A549 treated with CORT108297 at 1 μM for 4 hours (cell line): Measurements from ENCODE around the gene DGCR2. TPM values are rescaled to one million over a fixed set of nuclear protein-coding genes. Genes with fewer than 3 reads are reported as not detected.

Experiments
- total RNA-seq: library from RNA; stranded (reverse); fragments of 200-300 nt; extraction: Qiagen RNA extraction; gene quantifications from 5 replicates; pipeline ENCODE4 v1.2.3, GENCODE V29; 2022

DGCR2 gene
- total RNA-seq, result 17.3 to 24.4 TPM (median 21.9 TPM) in 5 replicates

GRCh38 chr22:19122143-19122751 is at the start of gene DGCR2:
DGCR2 (minus strand) TSS chr22:19122412; CDS start chr22:19122206, 206 bp downstream.

GRCh38 chr22:19149991-19150390 is 27.8 kb upstream of the DGCR2 start, which contains the start of gene GSC2:
GSC2 (minus strand) TSS chr22:19150292; CDS start chr22:19150283, 9 bp downstream.

GRCh38 chr22:19130959-19131684 is 8.9 kb upstream of the DGCR2 start, which contains the start of gene TSSK2:
TSSK2 (plus strand) TSS chr22:19131308; CDS start chr22:19131400, 92 bp downstream.

Other genes starting within 250 kb of the DGCR2 start
- gene DGCR6, start 216.1 kb downstream of the DGCR2 start, total RNA-seq, result 0.63 to 1.7 TPM (median 1.3 TPM) in 5 replicates
- gene PRODH, start 186.1 kb downstream of the DGCR2 start, total RNA-seq, result 0.32 to 1.1 TPM (median 0.51 TPM) in 5 replicates
- gene TSSK2, start 8.9 kb upstream of the DGCR2 start, total RNA-seq, result not detected in 5 replicates
- 11.2 to 12.3 TPM (median 12.1 TPM) in 5 replicates for gene ESS2, start 22.2 kb upstream of the DGCR2 start, total RNA-seq
- gene GSC2, start 27.9 kb upstream of the DGCR2 start, total RNA-seq, result 0.09 to 0.11 TPM in 2 of 5 replicates, not detected in the others
- 45.3 to 65.1 TPM (median 62.6 TPM) in 5 replicates for gene SLC25A1, start 56.3 kb upstream of the DGCR2 start, total RNA-seq
- gene CLTCL1, start 169.3 kb upstream of the DGCR2 start, total RNA-seq, result 4.6 to 6.1 TPM (median 5.6 TPM) in 5 replicates